HPDE6-E6E7 (cell line): Measurements from ENCODE around the gene KIF2C.
"Not testable (repeated sequence)": the region's sequence is repeated elsewhere in the genome, so short reads cannot be mapped to it uniquely, and the experiment has no call there.

ENCODE experiments used
- DNase-seq: peaks from one replicate; pipeline ENCODE4 v3.0.0; 2011; ENCODE audit warnings: missing footprints; ENCODE audit errors: extremely low spot score

KIF2C gene

GRCh38 chr1:44810101-44810761 is 70.6 kb downstream of the KIF2C start:
- no peak for DNase-seq

- DNase-seq, result not testable (repeated sequence)
These were observed 71.1 kb downstream of the KIF2C start for GRCh38 chr1:44810762-44811105.

- no peak for DNase-seq
These were observed 71.6 kb downstream of the KIF2C start for GRCh38 chr1:44811234-44811633.

GRCh38 chr1:44812822-44813543 is 73.3 kb downstream of the KIF2C start:
- DNase-seq, result no peak

- not testable (repeated sequence) for DNase-seq
These were observed 76.3 kb downstream of the KIF2C start for GRCh38 chr1:44815926-44816325.

- DNase-seq, result no peak
These were observed 77.7 kb downstream of the KIF2C start for GRCh38 chr1:44817307-44817706.
